ES-I3 (cell line): ENCODE measurements around the gene TMEM255A.
"Not testable (repeated sequence)": the region's sequence is repeated elsewhere in the genome, so short reads cannot be mapped to it uniquely, and the experiment has no call there.

ENCODE experiments used
- H3K36me3 ChIP-seq: 2 replicates; pipeline ENCODE4 v1.6.1; 2013; ENCODE audit warnings: mild to moderate bottlenecking, low read length, control low read depth, moderate library complexity; ENCODE audit not compliant: insufficient read depth
- H3K4me1 ChIP-seq: 2 replicates; pipeline ENCODE4 v1.6.1; 2013; ENCODE audit warnings: mild to moderate bottlenecking, control low read depth, low read length; ENCODE audit not compliant: insufficient read depth
- H3K9ac ChIP-seq: 2 replicates; pipeline ENCODE4 v1.6.1; 2013; ENCODE audit warnings: low read depth, mild to moderate bottlenecking, low read length, moderate library complexity
- H3K9me3 ChIP-seq: 2 replicates; pipeline ENCODE4 v1.6.1; 2013; ENCODE audit warnings: mild to moderate bottlenecking, low read length, moderate library complexity; ENCODE audit not compliant: control insufficient read depth, insufficient read depth

The TMEM255A gene

GRCh38 chrX:120310861-120311726 lies at the start of gene TMEM255A:
Gene TMEM255A (minus strand): TSS chrX:120311461. CDS start chrX:120311309, 152 bp downstream.
- peaks cover 12% of the 10 kb centered on the region for H3K4me1 ChIP-seq
- no peaks in the 10 kb centered on the region for H3K9me3 ChIP-seq
- H3K9ac ChIP-seq = peak within 1 kb of the TSS; percentile 51; the same call in 1 of the 2 replicates
- no peaks in the 10 kb centered on the region for H3K36me3 ChIP-seq

- H3K4me1 ChIP-seq = peaks cover 8% of the 10 kb centered on the region; the same call in 1 of the 2 replicates
- no peaks in the 10 kb centered on the region for H3K36me3 ChIP-seq
- no peak overlapping the region for H3K9ac ChIP-seq
- no peaks in the 10 kb centered on the region for H3K9me3 ChIP-seq
Observed at GRCh38 chrX:120358737-120359456, 47.6 kb upstream of the TMEM255A start.

- Histone ChIP-seq H3K4me1 (peaks cover 8% of the 10 kb centered on the region; the same call in 1 of the 2 replicates), H3K9ac (no peak overlapping the region), H3K36me3 (no peaks in the 10 kb centered on the region), H3K9me3 (no peaks in the 10 kb centered on the region)
Observed at GRCh38 chrX:120357186-120357585, 45.9 kb upstream of the TMEM255A start.

GRCh38 chrX:120356084-120356483 lies 44.8 kb upstream of the TMEM255A start:
- Histone ChIP-seq H3K9me3 (no peaks in the 10 kb centered on the region), H3K4me1 (peaks cover 8% of the 10 kb centered on the region; the same call in 1 of the 2 replicates), H3K9ac (no peak overlapping the region), H3K36me3 (no peaks in the 10 kb centered on the region)

- no peaks in the 10 kb centered on the region for H3K4me1 ChIP-seq
- H3K9me3 ChIP-seq = no peaks in the 10 kb centered on the region; the same call in 1 of the 2 replicates
- H3K36me3 ChIP-seq = no peaks in the 10 kb centered on the region
- H3K9ac ChIP-seq = no peak overlapping the region
Observed at GRCh38 chrX:120350450-120351138, 39.3 kb upstream of the TMEM255A start.

- H3K36me3 ChIP-seq, H3K9ac ChIP-seq, H3K4me1 ChIP-seq, H3K9me3 ChIP-seq: not testable (repeated sequence)
Observed at GRCh38 chrX:120344566-120344965, 33.3 kb upstream of the TMEM255A start.

GRCh38 chrX:120336899-120337298 lies 25.6 kb upstream of the TMEM255A start:
- H3K4me1 ChIP-seq = peaks cover 10% of the 10 kb centered on the region; the same call in 1 of the 2 replicates
- H3K36me3 ChIP-seq = no peaks in the 10 kb centered on the region
- H3K9ac ChIP-seq = no peak overlapping the region
- peaks cover 16% of the 10 kb centered on the region for H3K9me3 ChIP-seq

- Histone ChIP-seq H3K36me3 (no peaks in the 10 kb centered on the region), H3K4me1 (peaks cover 10% of the 10 kb centered on the region; the same call in 1 of the 2 replicates), H3K9ac (no peak overlapping the region), H3K9me3 (peaks cover 16% of the 10 kb centered on the region)
Observed at GRCh38 chrX:120335289-120335688, 24.0 kb upstream of the TMEM255A start.

GRCh38 chrX:120334603-120335002 lies 23.3 kb upstream of the TMEM255A start:
- no peak overlapping the region for H3K9ac ChIP-seq
- H3K36me3 ChIP-seq = no peaks in the 10 kb centered on the region
- H3K4me1 ChIP-seq = peaks cover 10% of the 10 kb centered on the region; the same call in 1 of the 2 replicates
- H3K9me3 ChIP-seq = peaks cover 13% of the 10 kb centered on the region

- Histone ChIP-seq H3K4me1 (peaks cover 10% of the 10 kb centered on the region; the same call in 1 of the 2 replicates), H3K9ac (no peak overlapping the region)
Observed at GRCh38 chrX:120334151-120334550, 22.9 kb upstream of the TMEM255A start.

GRCh38 chrX:120332394-120332793 lies 21.1 kb upstream of the TMEM255A start:
- H3K36me3 ChIP-seq = no peaks in the 10 kb centered on the region
- no peak overlapping the region for H3K9ac ChIP-seq
- H3K4me1 ChIP-seq = peaks cover 10% of the 10 kb centered on the region; the same call in 1 of the 2 replicates
- H3K9me3 ChIP-seq = peaks cover 12% of the 10 kb centered on the region

More at GRCh38 chrX:120334151-120334550, 22.9 kb upstream of the TMEM255A start:
- Histone ChIP-seq H3K36me3 (no peaks in the 10 kb centered on the region), H3K9me3 (peaks cover 12% of the 10 kb centered on the region)

GRCh38 chrX:120331116-120331515 lies 19.9 kb upstream of the TMEM255A start:
- Histone ChIP-seq H3K9me3 (peaks cover 3% of the 10 kb centered on the region; the same call in 1 of the 2 replicates), H3K4me1 (peaks cover 10% of the 10 kb centered on the region; the same call in 1 of the 2 replicates), H3K9ac (no peak overlapping the region), H3K36me3 (no peaks in the 10 kb centered on the region)

- Histone ChIP-seq H3K9me3 (no peaks in the 10 kb centered on the region), H3K9ac (no peak overlapping the region), H3K4me1 (no peaks in the 10 kb centered on the region), H3K36me3 (no peaks in the 10 kb centered on the region)
Observed at GRCh38 chrX:120321520-120322281, 10.4 kb upstream of the TMEM255A start.
